CD4-positive, alpha-beta T cell treated with Interleukin-17A for 4 hours (primary cell): ENCODE data around the gene ZNF724.
"Not testable (repeated sequence)": the region's sequence is repeated elsewhere in the genome, so short reads cannot be mapped to it uniquely, and the experiment has no call there.

Source experiments
- DNase-seq: peaks from one replicate; pipeline ENCODE4 v3.0.0-alpha.2; 2020; ENCODE audit warnings: mixed read lengths

Gene ZNF724

DNA sequence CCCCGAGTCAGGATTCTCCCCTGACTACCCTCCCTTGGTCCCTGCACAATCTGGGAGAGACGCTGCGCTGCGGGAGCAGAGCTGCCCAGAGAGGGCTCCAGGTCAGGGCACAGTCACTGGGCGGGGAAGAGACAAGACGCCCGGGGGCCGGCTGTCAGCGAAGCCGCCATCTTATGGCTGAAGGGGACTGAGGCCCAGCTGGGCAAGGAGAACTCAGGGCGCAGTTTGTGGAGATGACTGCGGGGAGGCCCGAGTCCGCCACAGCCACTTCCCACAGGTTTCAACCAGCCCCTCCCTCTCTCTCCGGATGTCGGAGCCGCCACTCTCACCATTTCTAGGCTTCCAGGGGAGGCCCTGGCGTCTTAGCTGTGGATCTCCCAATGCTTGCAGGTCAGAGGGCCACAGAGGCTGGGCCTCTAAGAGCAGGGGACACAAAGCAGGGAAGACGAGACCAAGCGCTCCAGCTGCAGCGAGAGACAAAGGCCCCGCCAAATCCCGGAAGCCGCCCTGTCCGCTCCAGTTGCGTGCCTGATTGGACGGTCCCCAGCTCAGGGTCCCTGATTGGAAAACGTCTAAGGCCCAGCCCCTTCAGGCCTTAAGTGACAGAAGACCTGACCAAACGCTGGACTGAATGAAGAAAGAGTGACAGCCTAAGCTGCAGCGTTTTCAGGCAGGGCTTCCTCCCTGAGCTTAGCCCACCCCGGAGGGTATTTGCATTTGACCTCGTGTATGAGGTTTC, at the start of gene ZNF724:
Gene ZNF724, minus strand, starts transcription at position 484 of the 739 bp plus-strand sequence. Its CDS starts 152 bp downstream, at position 332.
- DNase-seq: peak; percentile 87

DNA sequence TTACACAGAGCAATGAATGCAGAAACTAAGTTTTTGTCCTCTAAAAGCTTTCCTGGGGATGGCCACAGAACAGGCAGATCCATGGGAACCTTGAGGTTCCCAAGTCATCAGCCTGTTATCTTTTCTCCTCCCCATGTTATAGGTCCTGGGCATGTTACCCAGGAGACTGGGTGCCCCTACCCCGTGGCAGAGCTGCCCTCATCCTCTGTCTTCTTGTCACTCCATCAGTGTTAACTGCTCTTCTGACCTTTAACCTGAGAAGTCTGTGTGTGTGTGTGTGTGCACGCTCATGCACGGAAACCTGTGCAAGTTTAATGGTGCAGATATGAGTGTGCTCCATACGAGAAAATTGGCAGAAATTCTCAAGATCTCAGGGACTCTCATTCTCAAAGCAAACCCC, 43.9 kb upstream of the ZNF724 start:
- DNase-seq: no peak

DNA sequence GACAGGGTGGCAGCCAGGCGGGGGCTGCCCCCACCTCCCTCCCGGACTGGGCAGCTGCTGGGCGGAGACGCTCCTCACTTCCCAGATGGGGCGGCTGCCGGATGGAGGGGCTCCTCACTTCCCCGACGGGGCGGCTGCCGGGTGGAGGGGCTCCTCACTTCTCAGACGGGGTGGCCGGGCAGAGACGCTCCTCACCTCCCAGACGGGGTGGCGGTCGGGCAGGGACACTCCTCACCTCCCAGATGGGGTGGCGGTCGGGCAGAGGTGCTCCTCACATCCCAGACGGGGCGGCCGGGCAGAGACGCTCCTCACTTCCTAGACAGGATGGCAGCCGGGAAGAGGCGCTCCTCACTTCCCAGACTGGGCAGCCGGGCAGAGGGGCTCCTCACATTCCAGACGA, 39.8 kb upstream of the ZNF724 start:
- DNase-seq: not testable (repeated sequence)

DNA sequence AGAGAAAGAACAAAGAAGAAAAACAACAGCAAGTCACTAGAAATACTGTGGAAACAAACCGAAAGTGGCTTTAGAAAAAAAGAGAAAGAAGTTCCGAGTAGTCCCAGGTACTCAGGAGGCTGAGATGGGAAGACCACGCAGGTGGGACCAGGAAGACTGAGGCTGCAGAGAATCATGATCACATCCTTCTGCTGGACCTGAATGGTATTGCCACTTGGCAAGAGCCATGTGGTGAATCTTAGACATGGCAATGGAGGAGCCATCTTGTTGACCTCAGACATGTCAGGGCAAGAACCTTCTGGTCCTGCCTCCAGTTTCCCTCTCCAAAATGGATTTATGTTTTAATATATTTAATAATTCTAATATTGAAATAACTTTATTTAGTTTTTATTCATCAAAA, 37.4 kb upstream of the ZNF724 start:
- no peak for DNase-seq

DNA sequence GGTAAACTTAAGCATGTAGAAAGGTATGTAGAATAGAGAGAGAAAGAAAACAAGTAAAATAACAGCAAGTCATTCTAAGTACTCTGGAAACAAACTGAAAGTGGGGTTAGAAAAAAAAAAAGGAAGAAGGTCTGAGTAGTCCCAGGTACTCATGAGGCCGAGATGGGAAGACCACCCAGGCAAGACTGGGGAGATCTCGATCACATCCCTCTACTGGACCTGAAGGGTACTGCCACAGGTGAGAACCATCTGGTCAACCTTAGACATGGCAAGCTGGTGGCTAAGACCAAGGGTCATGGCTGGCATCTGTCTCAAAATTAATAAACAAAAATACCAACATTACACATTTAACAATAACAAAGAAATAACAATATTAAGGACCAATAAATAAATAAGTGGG, 36.3 kb upstream of the ZNF724 start:
- DNase-seq: no peak

DNA sequence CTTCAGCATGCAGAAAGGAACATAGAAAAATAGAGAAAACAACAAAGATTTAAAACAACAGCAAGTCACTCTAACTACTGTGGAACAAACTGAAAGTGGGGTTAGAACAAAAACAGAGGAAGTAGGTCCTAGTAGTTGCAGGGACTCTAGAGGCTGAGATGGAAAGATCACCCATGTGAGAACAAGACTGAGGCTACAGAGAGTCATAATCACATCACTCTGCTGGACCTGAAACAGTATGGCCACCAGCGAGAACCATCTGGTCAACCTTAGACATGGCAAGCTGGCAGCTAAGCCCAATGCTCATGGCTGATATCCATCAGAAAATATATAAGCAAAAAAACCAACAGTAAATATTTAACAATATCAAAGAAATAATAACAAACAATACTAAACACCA, 35.8 kb upstream of the ZNF724 start:
- no peak for DNase-seq

DNA sequence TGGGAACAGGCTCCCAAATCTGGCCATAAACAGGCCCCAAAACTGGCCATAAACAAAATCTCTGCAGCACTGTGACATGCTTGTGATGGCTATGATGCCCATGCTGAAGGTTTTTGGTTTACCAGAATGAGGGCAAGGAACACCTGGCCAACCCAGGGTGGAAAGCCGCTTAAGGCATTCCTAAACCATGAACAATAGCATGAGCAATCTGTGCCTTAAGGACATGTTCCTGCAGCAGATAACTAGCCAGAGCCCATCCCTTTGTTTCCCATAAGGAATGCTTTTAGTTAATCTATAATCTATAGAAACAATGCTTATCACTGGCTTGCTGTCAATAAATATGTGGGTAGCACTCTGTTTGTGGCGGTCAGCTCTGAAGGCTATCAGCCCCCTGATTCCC, 35.1 kb upstream of the ZNF724 start:
- not testable (repeated sequence) for DNase-seq

- peak; percentile 74 for DNase-seq
These were observed 33.7 kb upstream of the ZNF724 start for GRCh38 chr19:23283925-23284324.

DNA sequence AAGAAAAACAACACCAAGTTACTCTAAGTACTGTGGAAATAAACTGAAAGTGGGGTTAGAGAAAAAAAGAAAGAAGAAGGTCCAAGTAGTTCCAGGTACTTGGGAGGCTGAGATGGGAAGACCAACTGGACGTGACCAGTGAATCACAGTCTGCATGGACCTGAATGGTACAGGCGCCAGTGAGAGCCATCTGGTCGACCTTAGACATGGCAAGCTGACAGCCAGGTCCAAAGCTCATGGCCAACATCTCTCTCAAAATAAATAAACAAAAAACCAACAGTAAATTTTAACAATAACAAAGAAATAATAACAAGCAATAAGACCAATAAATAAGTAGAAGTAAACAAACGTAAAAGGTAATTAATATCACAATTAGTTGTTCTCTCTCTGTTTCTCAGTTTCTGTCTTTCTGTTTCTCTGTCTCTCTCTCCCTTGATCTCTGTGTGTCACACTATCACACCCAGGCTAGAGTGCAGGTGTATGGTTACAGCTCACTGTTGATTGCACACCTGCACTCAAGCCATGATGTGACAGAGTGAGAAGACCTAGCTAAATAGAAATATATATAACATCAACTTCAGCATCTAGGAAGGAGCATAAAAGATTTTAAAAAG, 31.6 kb upstream of the ZNF724 start:
- DNase-seq: no peak

GRCh38 chr19:23278118-23278517, 27.9 kb upstream of the ZNF724 start:
- not testable (repeated sequence) for DNase-seq

- DNase-seq: peak; percentile 97
These were observed 23.6 kb upstream of the ZNF724 start for GRCh38 chr19:23273590-23274412.

GRCh38 chr19:23273022-23273589, 22.9 kb upstream of the ZNF724 start:
- no peak for DNase-seq

GRCh38 chr19:23263870-23264590, 13.8 kb upstream of the ZNF724 start:
- DNase-seq: no peak

- DNase-seq: no peak
These were observed 13.2 kb upstream of the ZNF724 start for GRCh38 chr19:23263396-23263795.

- DNase-seq: no peak
These were observed 12.7 kb upstream of the ZNF724 start for GRCh38 chr19:23262920-23263319.

DNA sequence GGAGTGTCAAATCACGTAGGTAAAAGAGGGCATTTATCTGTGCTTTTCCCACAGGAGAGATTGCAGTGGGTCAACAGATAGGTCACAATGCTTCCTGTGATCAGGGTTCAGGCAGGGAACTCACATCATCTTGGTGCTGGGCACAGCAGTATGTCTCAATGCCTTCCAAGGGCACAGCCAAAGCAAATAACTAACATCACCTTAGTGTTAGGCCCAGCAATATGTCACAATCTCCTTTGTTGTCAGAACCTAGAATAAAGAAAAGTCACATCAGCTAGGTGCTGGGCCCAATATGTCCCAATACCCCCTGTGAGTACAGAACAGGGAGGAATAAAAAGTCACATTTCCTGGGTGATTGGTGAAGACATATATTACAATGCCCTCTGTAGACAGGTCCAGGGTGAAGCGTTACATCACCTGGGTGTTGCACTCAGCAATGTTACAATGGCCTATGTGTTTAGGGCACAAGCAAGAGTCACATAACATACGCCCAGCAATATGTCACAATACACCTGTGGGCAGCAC, 11.4 kb upstream of the ZNF724 start:
- no peak for DNase-seq

- no peak for DNase-seq
These were observed 10.8 kb upstream of the ZNF724 start for GRCh38 chr19:23260956-23261355.

DNA sequence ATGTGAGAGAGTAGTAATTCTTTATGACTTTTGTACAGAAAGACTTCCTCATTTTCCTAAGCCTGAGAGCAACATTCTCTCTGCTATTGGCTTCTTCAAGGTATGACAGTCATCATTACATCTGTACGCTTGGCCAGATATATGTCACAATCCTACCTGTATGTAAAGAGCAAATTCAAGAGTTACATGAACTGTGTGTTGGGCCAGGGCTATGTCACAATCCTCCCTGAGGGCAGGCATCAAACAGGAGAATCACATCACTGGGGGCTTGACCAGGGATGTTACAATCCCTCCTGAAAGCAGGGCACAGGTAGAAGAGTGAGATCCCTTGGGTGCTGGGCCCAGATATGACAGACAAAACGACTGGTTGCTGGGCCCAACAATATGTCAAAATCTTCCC, 9.8 kb upstream of the ZNF724 start:
- DNase-seq: no peak

GRCh38 chr19:23255700-23256099, 5.5 kb upstream of the ZNF724 start:
- DNase-seq: no peak

DNA sequence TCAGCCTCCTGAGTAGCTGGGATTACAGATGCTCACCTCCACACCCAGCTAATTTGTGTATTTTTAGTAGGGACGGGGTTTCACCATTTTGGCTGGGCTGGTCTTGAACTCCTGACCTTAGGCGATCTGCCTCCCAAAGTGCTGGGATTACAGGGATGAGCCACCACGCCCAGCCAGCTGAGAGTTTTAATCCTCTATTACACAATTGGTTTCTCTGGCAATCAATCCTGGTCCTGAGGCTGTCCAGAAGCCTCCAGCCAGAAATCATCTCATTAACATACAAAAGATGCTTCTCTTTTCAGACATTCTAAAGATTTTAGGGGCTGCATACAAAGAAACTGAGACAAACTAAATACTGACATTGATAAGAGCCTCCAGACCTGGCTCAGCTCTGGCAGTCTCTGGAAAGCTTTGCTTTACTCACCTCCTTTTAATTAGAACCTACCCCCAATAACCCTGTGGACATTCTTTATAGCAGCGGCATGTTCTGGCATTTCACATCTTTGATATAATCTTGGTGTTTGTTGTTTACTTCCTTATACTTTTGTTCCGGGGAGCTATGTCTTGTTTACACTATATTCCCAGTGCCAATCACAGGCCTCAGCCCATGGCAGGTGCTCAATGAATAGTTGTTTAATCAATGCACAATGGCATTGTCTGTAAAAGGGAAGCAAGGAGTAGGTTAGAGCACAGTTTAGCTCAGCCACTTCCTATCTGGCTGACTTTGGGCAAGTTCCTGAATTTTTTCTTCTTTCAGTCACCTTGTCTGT, 4.1 kb upstream of the ZNF724 start:
- DNase-seq: no peak

DNA sequence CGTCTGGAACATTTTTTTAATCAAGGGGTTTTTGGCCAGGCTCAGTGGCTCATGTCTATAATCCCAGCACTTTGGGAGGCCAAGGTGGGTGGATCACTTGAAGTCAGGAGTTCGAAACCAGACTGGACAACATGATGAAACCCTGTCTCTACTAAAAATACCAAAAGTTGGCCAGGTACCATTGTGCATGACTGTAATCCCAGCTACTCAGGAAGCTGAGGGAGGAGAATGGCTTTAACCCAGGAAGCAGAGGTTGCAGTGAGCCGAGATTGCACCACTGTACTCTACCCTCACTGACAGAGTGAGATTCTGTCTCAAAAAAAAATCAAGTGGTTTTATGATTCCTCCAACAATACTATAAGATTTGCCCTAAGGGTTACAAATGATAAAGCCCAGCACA, 3.1 kb upstream of the ZNF724 start:
- not testable (repeated sequence) for DNase-seq

DNA sequence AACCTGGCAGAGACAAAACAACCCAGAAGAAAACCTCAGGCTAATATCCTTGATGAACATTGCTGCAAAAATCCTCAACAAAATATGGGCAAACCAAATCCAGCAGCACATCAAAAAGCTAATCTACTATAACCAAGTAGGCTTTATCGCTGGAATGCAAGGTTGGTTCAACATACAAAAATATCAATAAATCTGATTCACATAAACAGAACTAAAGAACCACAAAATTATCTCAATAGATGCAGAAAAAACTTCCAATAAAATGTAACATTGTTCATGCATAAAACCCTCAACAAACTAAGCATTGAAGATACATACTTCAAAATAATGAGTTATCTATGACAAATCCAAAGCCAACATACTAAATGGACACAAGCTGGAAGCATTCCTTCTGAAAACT, 8.8 kb downstream of the ZNF724 start:
- DNase-seq: no peak
